Mammary epithelial cell (primary cell): ENCODE measurements around the gene NF1.

Source experiments
- CTCF ChIP-seq, 2 donors: IDR thresholded peaks in 1 of 2; conservative IDR thresholded peaks in 1 of 2; 2 replicates each; pipeline ENCODE4 v1.5.1; 2011 to 2012; ENCODE audit warnings: inconsistent platforms in 2 of 2, low read length in 2 of 2, mild to moderate bottlenecking in 2 of 2, control low read depth in 1 of 2, low read depth in 1 of 2; ENCODE audit not compliant: insufficient read depth in 1 of 2; ENCODE audit errors: extremely low read depth in 1 of 2
- EZH2 ChIP-seq: IDR thresholded peaks from 2 replicates; pipeline ENCODE4 v1.6.1; 2012; ENCODE audit warnings: low read length, inconsistent platforms, borderline replicate concordance

DNA sequence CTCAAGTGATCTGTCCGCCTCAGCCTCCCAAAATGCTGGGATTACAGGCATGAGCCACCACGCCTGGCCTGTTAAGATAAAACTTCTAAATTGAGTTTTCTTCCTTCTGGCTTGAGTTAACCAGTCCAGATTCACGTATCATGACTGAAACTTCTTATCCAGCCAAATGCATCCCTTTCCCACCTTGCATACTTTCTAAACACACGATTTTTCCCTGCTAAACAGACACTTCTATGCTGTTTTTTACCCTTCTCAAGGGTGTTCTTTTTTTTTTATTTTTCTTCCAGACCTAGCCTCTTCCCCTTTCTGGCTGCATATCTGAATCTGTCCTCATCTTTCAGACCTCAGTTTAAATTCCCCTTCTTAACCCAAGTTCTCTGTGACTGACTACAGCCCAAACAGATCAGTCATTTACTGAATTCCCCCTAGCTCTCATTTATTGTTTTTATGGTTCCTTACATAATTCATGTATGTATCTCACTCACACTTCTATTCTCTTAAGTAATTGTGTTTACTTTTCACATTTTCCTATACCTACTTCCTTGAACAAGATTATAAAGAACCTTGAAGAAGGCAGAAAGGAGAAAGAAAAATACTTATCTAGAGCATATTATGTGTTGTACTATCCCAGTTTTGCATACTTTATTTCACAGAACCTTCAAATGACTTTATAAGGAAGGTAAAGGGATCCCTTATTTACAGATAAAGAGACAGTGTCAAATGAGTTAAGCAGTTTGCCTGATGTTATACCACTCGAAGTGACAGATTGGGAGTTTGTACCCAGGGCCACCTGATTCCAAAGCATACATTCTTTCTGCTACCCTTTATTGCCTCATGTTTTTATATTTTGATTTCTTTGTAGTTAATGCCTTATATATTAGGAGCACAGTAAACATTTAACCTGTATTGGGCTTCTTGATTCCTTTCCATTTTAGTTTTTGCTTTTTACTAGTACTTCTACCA lies 213.9 kb downstream of the NF1 start:
- TF ChIP-seq CTCF (conservative IDR thresholded peaks at IDR 0.05 in 1 of 2, IDR thresholded peaks at IDR 0.05 in 1 of 2; ENCODE audit: extremely low read depth in 1 of 2, insufficient read depth in 1 of 2, low read depth in 1 of 2, low read length in 2 of 2) (no peak), EZH2 (no peak)
